Spinal cord (tissue), 10 donors: ENCODE data around the gene ZFPL1. TPM values are rescaled to one million over a fixed set of nuclear protein-coding genes. Genes with fewer than 3 reads are reported as not detected.
A peak's percentile ranks its signal among the peaks of the same experiment; 100 is the strongest.

ENCODE experiments used
- DNase-seq, 6 donors: peaks; one replicate each; pipeline versions ENCODE4 v3.0.0 to v3.0.0-alpha.2; 2013 to 2015; ENCODE audit warnings: low spot score in 6 of 6, low read depth in 4 of 6
- H3K27ac ChIP-seq: one replicate; pipeline ENCODE4 v1.5.1; 2013; ENCODE audit warnings: low read depth, low read length, control low read depth
- H3K27me3 ChIP-seq: one replicate; pipeline ENCODE4 v1.6.1; 2013; ENCODE audit warnings: low read length; ENCODE audit not compliant: control insufficient read depth, insufficient read depth
- H3K36me3 ChIP-seq: one replicate; pipeline ENCODE4 v1.6.1; 2013; ENCODE audit warnings: low read length; ENCODE audit not compliant: control insufficient read depth, insufficient read depth
- H3K4me1 ChIP-seq: one replicate; pipeline ENCODE4 v1.6.1; 2013; ENCODE audit warnings: low read length; ENCODE audit not compliant: control insufficient read depth, insufficient read depth
- H3K4me3 ChIP-seq: one replicate; pipeline ENCODE4 v1.5.1; 2013; ENCODE audit warnings: low read depth, low read length, control low read depth
- H3K9me3 ChIP-seq: one replicate; pipeline ENCODE4 v1.6.1; 2013; ENCODE audit warnings: low read length; ENCODE audit not compliant: control insufficient read depth, insufficient read depth
- WGBS: methylation state at CpG from one replicate; pipeline ENCODE4 v1.1.5; 2013; ENCODE audit warnings: missing lambda C conversion rate; ENCODE audit not compliant: insufficient coverage; 5-methylcytosine and 5-hydroxymethylcytosine counted together
- polyA plus RNA-seq, 2 donors: library from polyadenylated mRNA; unstranded; fragments of 120-200 nt; gene quantifications; one replicate each; pipeline ENCODE4 v1.2.1, GENCODE V29; 2013; ENCODE audit not compliant: insufficient read length in 2 of 2
- total RNA-seq, 2 donors: library from RNA; depleted of rRNA in 1 of 2; stranded (reverse); fragments of 120-200 nt in 1 of 2; fragments of >200 nt in 1 of 2; gene quantifications; one replicate each; pipeline versions ENCODE4 v1.2.3 to v1.2.4, GENCODE V29; 2013 to 2014
- donor health status: healthy.

The ZFPL1 gene
- total and polyA plus RNA-seq, 4 donors: 19.4 to 37.6 (median 34.2) TPM

GRCh38 chr11:65100674-65101350 lies 16.8 kb downstream of the ZFPL1 start:
- WGBS: 95% methylated on average over 3 of the region's 6 CpGs

GRCh38 chr11:65102142-65103095 lies 18.4 kb downstream of the ZFPL1 start:
- Histone ChIP-seq H3K27ac (peak overlapping the region; percentile 57), H3K4me3 (no peak overlapping the region), H3K9me3 (no peaks in the 10 kb centered on the region), H3K27me3 (no peaks in the 10 kb centered on the region), H3K4me1 (peaks cover 19% of the 10 kb centered on the region), H3K36me3 (peaks cover 27% of the 10 kb centered on the region)
- 54% methylated on average over 6 of the region's 8 CpGs for WGBS
- DNase-seq: peak in 1 of 6 donors; percentile 62

More at GRCh38 chr11:65100674-65101350, 16.8 kb downstream of the ZFPL1 start:
- no peaks in the 10 kb centered on the region for H3K27me3 ChIP-seq
- H3K4me3 ChIP-seq: no peak overlapping the region
- H3K4me1 ChIP-seq: peaks cover 31% of the 10 kb centered on the region
- H3K36me3 ChIP-seq: peaks cover 19% of the 10 kb centered on the region
- no peak overlapping the region for H3K27ac ChIP-seq
- peak in 1 of 6 donors; percentile 6 for DNase-seq
- H3K9me3 ChIP-seq: no peaks in the 10 kb centered on the region

- no peak overlapping the region for H3K27ac ChIP-seq
- H3K9me3 ChIP-seq: no peaks in the 10 kb centered on the region
- no peak for DNase-seq
- H3K4me3 ChIP-seq: no peak overlapping the region
- no peaks in the 10 kb centered on the region for H3K27me3 ChIP-seq
- H3K36me3 ChIP-seq: peaks cover 34% of the 10 kb centered on the region
- H3K4me1 ChIP-seq: peaks cover 18% of the 10 kb centered on the region
Measured at GRCh38 chr11:65103476-65103875, 19.5 kb downstream of the ZFPL1 start.

- no peak overlapping the region for H3K4me3 ChIP-seq
- DNase-seq: no peak
- peaks cover 18% of the 10 kb centered on the region for H3K4me1 ChIP-seq
- no peak overlapping the region for H3K27ac ChIP-seq
- H3K9me3 ChIP-seq: no peaks in the 10 kb centered on the region
- whole genome bisulfite sequencing: 43% methylated on average over 1 of the region's 4 CpGs
- H3K27me3 ChIP-seq: no peaks in the 10 kb centered on the region
- H3K36me3 ChIP-seq: peaks cover 38% of the 10 kb centered on the region
Measured at GRCh38 chr11:65104628-65105027, 20.6 kb downstream of the ZFPL1 start.

- Histone ChIP-seq H3K36me3 (peaks cover 56% of the 10 kb centered on the region), H3K4me3 (no peak overlapping the region), H3K4me1 (peaks cover 27% of the 10 kb centered on the region), H3K27me3 (no peaks in the 10 kb centered on the region), H3K9me3 (no peaks in the 10 kb centered on the region), H3K27ac (no peak overlapping the region)
- WGBS: 98% methylated on average over 7 of the region's 15 CpGs
- DNase-seq: no peak
Measured at GRCh38 chr11:65107078-65107477, 23.1 kb downstream of the ZFPL1 start.

- 96% methylated on average over 52 of the region's 52 CpGs for WGBS
- no peak overlapping the region for H3K4me3 ChIP-seq
Measured at GRCh38 chr11:65107751-65108468, 23.9 kb downstream of the ZFPL1 start.

GRCh38 chr11:65108469-65109123 lies 24.6 kb downstream of the ZFPL1 start:
- H3K36me3 ChIP-seq: peaks cover 64% of the 10 kb centered on the region
- no peak overlapping the region for H3K27ac ChIP-seq
- H3K9me3 ChIP-seq: no peaks in the 10 kb centered on the region
- no peak for DNase-seq
- WGBS: 94% methylated on average over 32 of the region's 38 CpGs
- H3K27me3 ChIP-seq: no peaks in the 10 kb centered on the region
- no peak overlapping the region for H3K4me3 ChIP-seq
- peaks cover 31% of the 10 kb centered on the region for H3K4me1 ChIP-seq

More at GRCh38 chr11:65107751-65108468, 23.9 kb downstream of the ZFPL1 start:
- Histone ChIP-seq H3K4me1 (peaks cover 26% of the 10 kb centered on the region), H3K27me3 (no peaks in the 10 kb centered on the region), H3K9me3 (no peaks in the 10 kb centered on the region), H3K36me3 (peaks cover 58% of the 10 kb centered on the region), H3K27ac (no peak overlapping the region)
- no peak for DNase-seq

- WGBS: 92% methylated on average over 29 of the region's 36 CpGs
- H3K4me1 ChIP-seq: peaks cover 40% of the 10 kb centered on the region
- no peak overlapping the region for H3K4me3 ChIP-seq
- no peaks in the 10 kb centered on the region for H3K9me3 ChIP-seq
- no peak for DNase-seq
- H3K27ac ChIP-seq: no peak overlapping the region
- H3K27me3 ChIP-seq: no peaks in the 10 kb centered on the region
- H3K36me3 ChIP-seq: peaks cover 67% of the 10 kb centered on the region
Measured at GRCh38 chr11:65109231-65110198, 25.5 kb downstream of the ZFPL1 start.
